Right cardiac atrium (tissue), 5 donors: ENCODE results near the gene FLACC1. TPM values are rescaled to one million over a fixed set of nuclear protein-coding genes. Genes with fewer than 3 reads are reported as not detected.
"Not testable (repeated sequence)": the region's sequence is repeated elsewhere in the genome, so short reads cannot be mapped to it uniquely, and the experiment has no call there.

Source experiments
- ATAC-seq, 2 donors: fragments of 200-7000 bp; cut with Tn5 transposase; one replicate each; pipeline versions ENCODE4 v1.8.0 to v1.9.1; 2020; ENCODE audit warnings: moderate library complexity in 2 of 2, mild to moderate bottlenecking in 1 of 2
- DNase-seq, 3 donors: peaks; one replicate each; pipeline ENCODE4 v3.0.0-alpha.2; 2020
- H3K27ac ChIP-seq: one replicate; pipeline ENCODE4 v1.5.1; 2013; ENCODE audit warnings: mild to moderate bottlenecking, low read length, control low read depth, moderate library complexity
- H3K27me3 ChIP-seq: one replicate; pipeline ENCODE4 v1.6.1; 2013; ENCODE audit not compliant: control insufficient read depth, insufficient read depth
- H3K4me1 ChIP-seq: one replicate; pipeline ENCODE4 v1.6.1; 2013; ENCODE audit warnings: low read length; ENCODE audit not compliant: control insufficient read depth, insufficient read depth
- H3K4me3 ChIP-seq: one replicate; pipeline ENCODE4 v1.5.1; 2013; ENCODE audit warnings: low read length, control low read depth
- H3K9me3 ChIP-seq: one replicate; pipeline ENCODE4 v1.6.1; 2013; ENCODE audit warnings: low read length; ENCODE audit not compliant: control insufficient read depth
- WGBS: extraction: QIAGEN DNeasy Blood & Tissue Kit; methylation state at CpG from one replicate; pipeline ENCODE4 v1.1.7; 2013; 5-methylcytosine and 5-hydroxymethylcytosine counted together
- intact Hi-C, 4 donors: fragments of 100-400 bp; cut with DNase I; formaldehyde crosslinking; loops; one replicate each; pipeline versions ENCODE4 v1.11.0 to v1.14.0; 2022 to 2023
- polyA plus RNA-seq: library from polyadenylated mRNA; stranded (reverse); fragments of 200-250 nt; gene quantifications from one replicate; pipeline ENCODE4 v1.2.3, GENCODE V29; 2013
- total RNA-seq, 4 donors: library from RNA; stranded (reverse); fragmentation: NEBNext Ultra II Directional; extraction: Animal tissue kit (Norgen Biotek cat#: 25700); gene quantifications; one replicate each; pipeline ENCODE4 v1.2.1, GENCODE V29; 2021
- donor health status: healthy with polysubstance abuse.
- donor health status: DM: no; HTN: yes; CAD: no.
- donor health status: DM: no; HTN: no; CAD: no.
- donor health status: DM: no; HTN: yes; CAD: no; lungs with severe emphysema.
- donor health status: DM: yes; HTN: yes; CAD: no.

Gene FLACC1
- total and polyA plus RNA-seq, 5 donors: 4.1 to 8.7 (median 6.6) TPM

- ATAC-seq: no peak
- intact Hi-C loops: no loop called here
Measured at GRCh38 chr2:201250741-201251140, 106.4 kb downstream of the FLACC1 start.

GRCh38 chr2:201249889-201250288 is 107.3 kb downstream of the FLACC1 start:
- Histone ChIP-seq H3K27me3 (no peaks in the 10 kb centered on the region), H3K9me3 (no peaks in the 10 kb centered on the region), H3K27ac (no peak overlapping the region), H3K4me3 (no peak overlapping the region), H3K4me1 (peaks cover 2% of the 10 kb centered on the region)
- DNase-seq: no peak
- ATAC-seq: no peak
- intact Hi-C loops: no loop called here
- 80% methylated on average over 2 of the region's 2 CpGs for WGBS

More at GRCh38 chr2:201250741-201251140, 106.4 kb downstream of the FLACC1 start:
- no peak for DNase-seq
- 90% methylated on average over 4 of the region's 4 CpGs for WGBS
- Histone ChIP-seq H3K27me3 (no peaks in the 10 kb centered on the region), H3K9me3 (no peaks in the 10 kb centered on the region), H3K4me3 (no peak overlapping the region), H3K27ac (no peak overlapping the region), H3K4me1 (peaks cover 2% of the 10 kb centered on the region)

- DNase-seq (no peak), ATAC-seq (no peak)
- H3K4me3 ChIP-seq: no peak overlapping the region
- intact Hi-C loops: no loop called here
- no peak overlapping the region for H3K27ac ChIP-seq
- 86% methylated on average over 6 of the region's 6 CpGs for WGBS
- no peaks in the 10 kb centered on the region for H3K27me3 ChIP-seq
- H3K9me3 ChIP-seq: no peaks in the 10 kb centered on the region
- no peaks in the 10 kb centered on the region for H3K4me1 ChIP-seq
Measured at GRCh38 chr2:201248288-201248844, 108.8 kb downstream of the FLACC1 start.

GRCh38 chr2:201246280-201246679 is 110.9 kb downstream of the FLACC1 start:
- ATAC-seq (no peak), DNase-seq (no peak)
- Histone ChIP-seq H3K9me3 (no peaks in the 10 kb centered on the region), H3K4me1 (no peaks in the 10 kb centered on the region), H3K27ac (no peak overlapping the region), H3K4me3 (no peak overlapping the region), H3K27me3 (no peaks in the 10 kb centered on the region)
- intact Hi-C loops: no loop called here
- 56% methylated on average over 4 of the region's 4 CpGs for WGBS

GRCh38 chr2:201244829-201245228 is 112.3 kb downstream of the FLACC1 start:
- ATAC-seq: no peak
- no peak for DNase-seq
- Histone ChIP-seq H3K9me3 (no peaks in the 10 kb centered on the region), H3K4me1 (no peaks in the 10 kb centered on the region), H3K27ac (no peak overlapping the region), H3K27me3 (no peaks in the 10 kb centered on the region), H3K4me3 (no peak overlapping the region)
- 88% methylated on average over 5 of the region's 5 CpGs for whole genome bisulfite sequencing
- intact Hi-C loops: no loop called here

GRCh38 chr2:201242571-201243277 is 114.4 kb downstream of the FLACC1 start:
- intact Hi-C loops: no loop called here
- no peak for ATAC-seq
- no peak for DNase-seq
- H3K9me3 ChIP-seq: no peaks in the 10 kb centered on the region
- H3K4me1 ChIP-seq: no peaks in the 10 kb centered on the region
- H3K4me3 ChIP-seq: no peak overlapping the region
- no peaks in the 10 kb centered on the region for H3K27me3 ChIP-seq
- no peak overlapping the region for H3K27ac ChIP-seq

GRCh38 chr2:201239167-201239935 is 117.8 kb downstream of the FLACC1 start:
- H3K4me1 ChIP-seq, H3K9me3 ChIP-seq, H3K27me3 ChIP-seq, H3K4me3 ChIP-seq: not testable (repeated sequence)
- ATAC-seq: peak; percentile 90 to 94
- H3K27ac ChIP-seq: peak overlapping the region; percentile 42
- DNase-seq: peak; percentile 81 to 92 (median 89)
- 79% methylated on average over 21 of the region's 21 CpGs for WGBS
- intact Hi-C loops: loop anchor here in 3 of 4 donors (10.0 kb wide), 2 partner anchors 55 to 125 kb away; partner anchors contain the start of gene CASP10 (in 1 of the 3)

Other genes starting within 250 kb of the FLACC1 start
- 100 to 1,000 TPM; 232 to 310 (median 267) TPM for gene CFLAR, start 241.2 kb downstream of the FLACC1 start, total RNA-seq
- gene CFLAR, start 241.2 kb downstream of the FLACC1 start, polyA plus RNA-seq: 134 TPM
- 1 to 10 TPM; 5.3 to 6.8 (median 5.8) TPM for gene CASP10, start 174.2 kb downstream of the FLACC1 start, total RNA-seq
- 3.6 TPM for gene CASP10, start 174.2 kb downstream of the FLACC1 start, polyA plus RNA-seq
- gene CASP8, start 96.8 kb downstream of the FLACC1 start, total RNA-seq: 1 to 10 TPM; 3.7 to 5.4 (median 4.7) TPM
- 2.6 TPM for gene CASP8, start 96.8 kb downstream of the FLACC1 start, polyA plus RNA-seq
- 100 to 1,000 TPM in 3 of 4 donors, 10 to 100 TPM in 1; 98.2 to 141 (median 134) TPM for gene TRAK2, start 94.1 kb upstream of the FLACC1 start, total RNA-seq
- gene TRAK2, start 94.1 kb upstream of the FLACC1 start, polyA plus RNA-seq: 37.6 TPM
- 10 to 100 TPM; 35.4 to 51.3 (median 43.4) TPM for gene STRADB, start 94.4 kb upstream of the FLACC1 start, total RNA-seq
- gene STRADB, start 94.4 kb upstream of the FLACC1 start, polyA plus RNA-seq: 46.9 TPM